Measurements from ENCODE around the gene LEP.

DNA sequence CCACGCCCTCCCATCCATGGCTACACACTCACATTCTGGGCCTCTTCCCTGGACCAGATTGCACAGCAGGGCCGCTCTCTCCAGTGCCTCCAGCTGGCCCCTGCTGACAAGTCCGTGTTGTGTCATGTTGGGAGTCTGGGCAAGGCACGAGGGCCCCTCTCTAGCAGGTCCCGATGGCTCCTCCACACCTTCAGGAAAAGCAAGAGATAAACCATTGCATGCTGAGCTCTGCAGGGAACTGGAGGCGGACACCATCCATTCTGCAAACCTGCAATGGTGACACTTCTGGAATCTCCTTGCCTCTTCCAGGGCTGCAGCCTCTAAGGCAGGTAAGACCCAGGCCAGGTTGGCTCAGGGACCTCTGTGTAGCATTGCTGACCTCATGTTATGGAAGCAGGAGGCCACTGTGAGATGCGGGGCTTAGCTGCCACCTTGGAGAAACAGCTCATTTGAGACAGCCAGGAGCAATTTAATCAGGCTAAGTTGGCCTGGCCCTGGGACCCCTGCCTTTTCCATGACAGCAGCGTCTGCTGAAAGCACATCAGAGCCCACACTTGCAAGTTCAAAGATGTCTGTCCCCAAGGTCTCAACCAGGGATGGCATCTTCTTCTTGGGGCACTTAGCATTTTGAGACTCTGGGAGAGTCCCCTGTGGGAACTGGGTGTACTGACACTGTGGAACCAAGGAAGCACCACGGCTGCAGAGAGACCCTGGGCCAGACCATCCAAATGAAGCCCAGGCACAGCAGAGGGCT, 34.2 kb upstream of the LEP start:
- no peak for TF ChIP-seq POLR2A (IDR thresholded peaks at IDR 0.05)
- TF ChIP-seq, protein P1, sequence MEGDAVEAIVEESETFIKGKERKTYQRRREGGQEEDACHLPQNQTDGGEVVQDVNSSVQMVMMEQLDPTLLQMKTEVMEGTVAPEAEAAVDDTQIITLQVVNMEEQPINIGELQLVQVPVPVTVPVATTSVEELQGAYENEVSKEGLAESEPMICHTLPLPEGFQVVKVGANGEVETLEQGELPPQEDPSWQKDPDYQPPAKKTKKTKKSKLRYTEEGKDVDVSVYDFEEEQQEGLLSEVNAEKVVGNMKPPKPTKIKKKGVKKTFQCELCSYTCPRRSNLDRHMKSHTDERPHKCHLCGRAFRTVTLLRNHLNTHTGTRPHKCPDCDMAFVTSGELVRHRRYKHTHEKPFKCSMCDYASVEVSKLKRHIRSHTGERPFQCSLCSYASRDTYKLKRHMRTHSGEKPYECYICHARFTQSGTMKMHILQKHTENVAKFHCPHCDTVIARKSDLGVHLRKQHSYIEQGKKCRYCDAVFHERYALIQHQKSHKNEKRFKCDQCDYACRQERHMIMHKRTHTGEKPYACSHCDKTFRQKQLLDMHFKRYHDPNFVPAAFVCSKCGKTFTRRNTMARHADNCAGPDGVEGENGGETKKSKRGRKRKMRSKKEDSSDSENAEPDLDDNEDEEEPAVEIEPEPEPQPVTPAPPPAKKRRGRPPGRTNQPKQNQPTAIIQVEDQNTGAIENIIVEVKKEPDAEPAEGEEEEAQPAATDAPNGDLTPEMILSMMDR (IDR thresholded peaks at IDR 0.05): no peak
- TF ChIP-seq POLR2AphosphoS5 (IDR thresholded peaks at IDR 0.05; ENCODE audit: insufficient read depth in 1 of 2, low read depth in 1 of 2): no peak
